Dermis blood vessel endothelial cell (primary cell): ENCODE results near the gene PREX1. TPM values are rescaled to one million over a fixed set of nuclear protein-coding genes. Genes with fewer than 3 reads are reported as not detected.

Source experiments
- DNase-seq: peaks from one replicate; pipeline ENCODE4 v3.0.0; 2010
- total RNA-seq: library from RNA; depleted of rRNA; stranded (reverse); fragments of >200 nt; gene quantifications from 2 replicates; pipeline ENCODE4 v1.2.3, GENCODE V29; 2014

The PREX1 gene
- total RNA-seq, 1 donor from 2014 or later: 63.1 TPM

DNA sequence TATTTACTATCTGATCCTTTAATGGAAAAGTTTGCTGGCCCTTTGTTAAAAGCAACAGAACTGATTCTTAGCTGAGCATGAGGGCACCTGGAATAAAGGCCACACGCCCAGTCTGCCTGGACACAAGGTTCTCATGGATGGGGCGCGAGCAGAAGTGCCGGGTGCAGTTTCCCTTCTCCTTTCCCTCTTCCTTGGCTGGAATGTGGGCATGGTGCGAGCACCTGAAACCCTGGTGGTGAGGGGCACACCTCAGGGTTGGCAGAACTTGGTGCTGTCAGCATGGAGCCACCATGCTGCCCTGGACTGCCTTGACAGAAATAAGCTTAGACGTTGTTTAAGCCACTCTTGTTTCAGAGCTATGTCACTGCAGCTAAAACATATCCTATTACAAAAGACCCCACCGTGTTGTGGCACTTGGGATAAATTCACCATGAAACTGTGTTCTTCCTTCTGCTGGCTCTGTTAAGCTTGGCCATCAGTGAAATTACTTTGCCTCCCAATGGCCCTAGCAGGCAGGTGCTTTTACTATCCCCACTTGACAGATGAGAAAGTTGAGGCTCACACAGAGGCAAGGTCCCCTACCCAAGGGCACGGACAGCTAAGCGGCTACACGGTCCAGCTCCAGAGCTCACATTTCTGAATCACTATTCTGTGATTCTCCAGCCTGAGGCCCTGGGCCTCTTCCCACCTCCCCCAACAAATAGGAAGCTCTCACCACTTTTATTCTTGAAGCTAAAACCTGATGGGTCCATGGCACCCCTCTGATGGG is 115.9 kb downstream of the PREX1 start:
- no peak for DNase-seq

DNA sequence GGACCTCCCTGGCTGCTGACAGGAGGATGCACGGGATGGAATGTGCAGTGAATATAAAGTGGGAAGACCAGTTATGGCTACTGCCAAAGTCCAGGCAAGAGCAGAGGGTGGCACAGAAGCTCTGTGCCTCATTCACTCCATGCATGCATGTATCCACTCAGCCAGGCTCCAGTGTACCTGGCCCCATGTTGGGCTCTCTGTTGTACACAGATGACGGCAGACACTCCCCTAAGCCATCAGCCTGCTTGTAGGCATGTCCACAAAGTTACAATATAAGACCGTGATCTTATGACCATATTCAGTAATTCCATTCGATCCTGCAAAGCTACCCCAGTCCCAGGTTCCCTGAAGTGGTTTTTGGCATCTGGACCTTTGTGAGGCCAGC is 116.8 kb downstream of the PREX1 start:
- no peak for DNase-seq

DNA sequence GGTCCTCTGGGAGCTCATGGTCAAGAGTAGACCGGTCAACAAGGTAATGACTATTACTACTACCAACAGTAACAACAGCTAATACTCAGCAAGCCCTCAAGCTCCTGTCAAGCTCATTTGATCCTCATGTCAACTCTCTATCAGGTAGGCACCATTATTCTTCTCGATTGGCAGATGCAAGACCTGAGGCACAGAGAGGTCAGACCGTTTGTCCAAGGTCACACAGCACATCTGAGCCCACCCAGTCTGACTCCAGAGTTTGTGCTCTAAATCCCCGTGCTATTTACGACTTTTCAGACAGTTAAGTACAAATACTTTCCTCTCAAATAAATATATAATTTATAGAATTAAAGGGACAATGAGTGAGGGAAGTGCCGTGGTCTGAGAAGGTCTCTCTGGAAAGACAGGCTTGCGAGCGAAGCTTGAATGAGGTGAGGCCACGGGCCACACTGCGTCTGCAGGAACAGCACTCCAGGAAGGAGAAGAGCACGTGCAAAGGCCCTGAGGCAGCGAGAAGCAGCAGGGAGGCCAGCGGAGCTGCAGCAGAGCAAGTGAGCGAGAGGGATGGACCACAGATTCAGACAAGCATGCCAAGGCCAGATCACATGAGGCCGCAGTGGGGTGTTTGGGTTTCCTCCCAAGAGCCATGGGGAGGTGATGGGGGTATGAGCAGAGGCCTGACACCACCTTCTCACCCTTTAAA is 117.3 kb downstream of the PREX1 start:
- DNase-seq: no peak

DNA sequence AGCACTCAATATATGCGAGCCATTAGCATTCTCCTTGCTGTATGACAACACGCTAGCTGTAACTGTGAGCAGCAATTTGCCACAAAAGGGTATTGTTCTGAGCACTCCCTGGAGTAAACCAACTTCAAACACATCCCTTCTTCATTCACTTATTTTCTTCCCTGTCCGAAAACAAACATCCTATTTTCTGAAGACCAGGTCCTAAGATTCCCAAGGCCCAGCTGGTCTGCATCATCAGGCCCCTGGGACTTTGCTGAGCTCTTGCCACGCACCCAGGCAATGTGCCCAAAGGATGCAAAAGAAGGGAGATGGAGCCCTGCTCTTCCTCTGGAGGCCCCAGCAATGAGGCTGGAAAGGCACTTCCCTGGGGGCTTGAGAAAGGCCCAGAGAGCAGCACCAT is 118.1 kb downstream of the PREX1 start:
- no peak for DNase-seq

DNA sequence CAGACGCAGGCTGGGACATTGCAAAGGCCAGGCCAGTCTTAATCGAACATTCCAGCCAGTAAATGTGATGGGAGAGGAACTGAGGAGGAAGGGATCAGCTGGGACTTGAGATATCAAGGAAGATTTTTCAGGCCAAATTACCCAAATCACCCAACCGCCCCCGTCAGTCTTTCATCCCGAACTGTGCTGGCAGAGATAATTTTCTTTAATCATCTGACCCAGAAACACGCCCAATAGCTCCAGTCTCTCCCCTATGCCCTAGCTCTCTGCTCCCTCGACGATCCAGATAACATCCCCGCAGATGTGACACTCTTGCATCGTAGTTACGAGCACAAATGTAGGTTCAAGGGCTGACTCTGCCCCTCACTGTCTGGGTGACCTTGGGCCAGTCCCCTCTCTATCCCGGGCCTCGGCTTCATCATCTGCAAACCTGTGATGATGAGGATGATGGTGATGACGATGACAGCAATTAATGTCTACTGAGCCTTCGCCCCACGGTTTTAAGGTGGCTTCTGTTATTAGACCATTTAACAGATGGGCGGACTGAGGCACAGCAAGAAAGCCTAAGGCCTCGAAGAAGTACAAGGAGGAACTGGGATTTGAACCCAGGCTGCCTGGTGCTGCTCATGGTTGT is 118.6 kb downstream of the PREX1 start:
- DNase-seq: no peak

DNA sequence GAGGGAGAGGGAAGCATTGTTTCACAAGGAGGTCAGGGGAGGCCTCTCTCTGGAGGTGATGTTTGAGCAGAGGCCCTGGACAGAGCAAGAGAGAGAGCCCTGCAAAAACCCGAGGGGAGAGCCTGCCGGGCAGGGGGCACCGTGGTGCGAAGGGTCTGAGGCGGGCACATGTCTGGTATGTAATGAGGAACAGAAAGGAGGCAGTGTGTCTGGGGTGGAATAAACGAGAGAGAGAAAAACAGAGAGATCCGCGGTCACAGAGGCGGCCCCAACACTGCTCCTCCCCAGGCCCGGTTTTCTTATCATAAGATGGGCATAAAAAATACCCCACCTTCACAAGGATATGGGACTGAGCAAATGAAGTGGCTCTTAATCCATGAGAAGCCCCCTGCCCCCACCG is 119.2 kb downstream of the PREX1 start:
- no peak for DNase-seq

DNA sequence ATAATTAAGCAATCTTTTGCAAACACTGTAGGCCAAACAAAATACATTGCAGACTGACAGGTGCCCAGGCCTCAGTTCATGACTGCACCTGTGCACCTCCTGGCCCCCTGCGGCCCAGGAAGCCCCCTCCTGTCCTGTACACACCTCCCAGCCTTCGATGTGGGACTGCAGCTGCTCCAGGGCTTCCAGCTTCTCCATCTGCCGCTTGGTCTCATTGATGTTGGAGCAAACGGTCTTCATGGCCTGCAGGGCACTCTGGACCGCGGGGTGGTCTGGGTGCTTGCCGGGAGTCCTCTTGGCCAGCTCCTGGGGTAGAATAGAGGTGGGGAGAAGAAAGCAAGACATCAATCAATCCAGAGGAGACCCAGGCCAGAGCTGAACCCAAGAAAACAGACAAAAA is 119.7 kb downstream of the PREX1 start:
- DNase-seq: no peak

DNA sequence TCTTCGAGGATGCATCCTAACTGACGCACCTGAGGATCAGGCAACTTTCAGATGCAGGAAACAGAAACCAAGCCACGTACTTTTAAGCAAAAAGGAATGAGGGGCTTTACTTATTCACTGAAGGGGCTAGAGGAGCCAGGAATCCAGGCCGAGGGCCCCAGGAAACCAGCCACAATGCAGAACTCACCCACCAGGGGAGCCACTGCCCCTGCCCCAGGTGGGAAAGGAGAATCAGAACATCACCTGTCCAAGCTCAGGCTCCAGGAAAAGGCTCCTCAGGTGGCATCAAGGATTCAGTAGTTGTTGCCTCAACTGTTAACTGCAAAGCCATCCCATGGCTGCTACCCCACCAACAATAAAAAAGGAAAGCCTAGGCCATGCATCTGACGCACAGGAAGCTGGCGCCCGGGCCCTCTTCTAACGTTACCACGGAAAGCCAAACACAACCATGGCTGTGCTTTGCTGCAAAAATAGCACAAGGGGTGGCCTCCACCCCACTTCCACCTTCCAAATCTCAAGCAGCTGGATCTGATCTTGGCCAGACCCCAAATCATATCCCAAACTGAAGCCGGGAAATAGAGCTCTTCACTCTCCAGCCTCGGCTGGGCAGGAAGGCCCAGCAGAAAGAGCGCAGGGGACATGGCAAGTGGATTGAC is 121.0 kb downstream of the PREX1 start:
- DNase-seq: no peak

DNA sequence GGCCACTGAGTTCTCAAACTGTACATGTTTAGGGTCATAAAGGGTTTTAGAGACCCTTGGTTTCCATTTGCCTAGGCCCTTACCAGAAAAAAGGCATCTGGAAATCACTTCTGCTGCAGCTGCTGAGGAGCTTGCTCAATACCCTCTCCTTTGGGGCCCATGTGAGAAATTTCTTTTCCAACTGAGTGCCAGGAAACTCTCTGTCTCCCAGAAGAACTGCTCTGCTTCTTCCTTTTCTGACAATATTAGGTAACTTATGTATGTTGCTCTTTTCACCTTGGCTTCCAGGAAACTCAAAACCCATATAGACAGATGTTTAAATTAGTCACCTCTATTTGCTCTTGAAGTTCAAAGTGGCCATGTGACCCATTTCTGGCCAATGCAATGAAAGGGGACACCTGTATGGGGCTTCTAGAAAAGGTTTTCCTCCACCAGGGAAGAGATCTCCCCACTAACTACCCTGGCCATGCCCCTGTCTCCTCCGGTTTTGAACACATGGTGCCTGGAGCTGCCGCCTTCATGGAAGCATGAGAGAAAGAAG is 121.6 kb downstream of the PREX1 start:
- DNase-seq: no peak

DNA sequence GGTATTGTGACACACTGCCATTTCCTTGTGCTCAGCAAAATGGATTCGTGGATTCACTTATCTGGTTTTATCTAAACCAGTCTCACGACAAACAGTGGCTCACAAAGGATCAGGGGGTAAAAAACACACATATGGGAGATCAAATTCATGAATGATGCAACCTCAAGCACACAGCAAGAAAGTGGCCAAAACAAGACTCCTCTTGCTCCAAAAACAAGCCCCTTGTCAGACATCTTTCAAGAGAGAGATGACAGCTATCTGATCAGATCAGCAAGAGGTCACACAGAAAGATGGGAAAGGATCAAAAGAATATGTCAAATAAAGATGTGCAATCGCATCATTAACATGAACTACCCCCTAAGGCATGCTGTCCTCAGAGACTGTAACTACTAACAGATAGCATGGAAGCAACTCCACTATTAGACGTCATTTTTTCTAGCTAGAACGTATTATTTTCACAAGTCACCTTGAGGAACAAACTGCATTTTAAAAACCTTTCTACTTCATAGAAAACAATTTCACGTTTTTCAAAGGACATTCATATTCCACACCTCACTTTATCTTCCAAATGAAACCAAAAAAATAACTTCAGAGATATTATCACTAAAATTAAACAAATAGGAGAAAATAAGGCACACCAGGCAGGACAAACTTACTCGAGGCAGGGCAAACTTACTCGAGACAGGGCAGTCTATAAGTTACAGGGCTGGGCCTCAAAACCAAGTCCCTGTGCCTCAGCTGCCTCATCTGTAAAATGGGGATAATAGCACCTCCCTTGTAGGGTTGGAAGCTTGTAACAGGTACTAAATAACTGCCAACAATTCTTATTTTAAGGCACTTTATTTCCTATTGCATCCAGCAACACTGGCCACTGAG is 122.3 kb downstream of the PREX1 start:
- no peak for DNase-seq

DNA sequence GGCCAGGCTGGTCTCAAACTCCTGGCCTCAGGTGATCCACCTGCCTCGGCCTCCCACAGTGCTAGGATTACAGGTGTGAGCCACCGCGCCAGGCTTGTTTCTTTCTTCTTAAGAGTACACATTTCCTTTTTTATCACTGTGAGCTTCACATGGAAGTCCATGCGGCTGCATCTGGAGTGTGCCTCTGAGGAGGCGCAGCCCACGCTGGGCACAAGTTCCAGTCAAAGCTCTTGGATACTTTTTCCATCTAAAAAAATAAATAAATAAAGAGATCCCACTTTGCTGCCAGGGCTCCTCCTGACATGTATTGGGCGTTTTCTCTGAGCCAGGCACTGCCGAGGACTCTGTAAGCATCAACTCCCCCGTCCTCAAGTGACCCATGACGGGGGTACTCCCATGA is 123.0 kb downstream of the PREX1 start:
- DNase-seq: no peak

DNA sequence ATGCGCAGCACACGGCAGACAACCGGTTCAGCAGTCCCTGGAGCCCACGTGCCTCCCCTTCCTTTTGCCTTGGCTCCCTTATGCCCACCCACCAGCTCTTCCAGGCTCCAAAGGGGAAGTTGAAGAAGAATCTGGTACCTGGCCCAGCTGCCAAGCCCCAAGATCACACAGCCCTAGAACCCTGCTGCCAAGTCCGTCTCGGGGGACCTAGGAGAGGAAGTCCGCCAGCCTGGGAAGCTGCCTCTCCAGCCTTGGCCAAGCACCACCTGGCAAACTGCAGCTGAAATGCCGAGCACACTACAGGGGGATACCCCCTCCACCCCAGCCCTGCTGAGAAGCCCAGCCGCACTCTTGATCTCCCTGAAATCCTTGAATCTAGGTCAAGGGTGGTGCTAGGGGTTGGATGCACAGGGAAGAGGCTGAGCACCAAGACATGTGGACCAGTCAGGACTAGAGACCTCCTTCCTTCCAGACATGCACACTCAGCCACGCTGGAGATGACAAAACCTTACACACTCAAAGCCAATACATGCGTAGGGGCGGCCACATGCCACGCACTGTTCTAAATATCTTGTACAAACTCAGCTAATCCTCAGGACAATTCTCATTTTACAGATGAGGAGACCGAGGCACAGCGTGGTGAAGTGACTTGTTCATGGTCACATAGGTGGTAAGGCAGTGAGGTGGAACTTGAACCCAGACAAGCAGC is 124.1 kb downstream of the PREX1 start:
- no peak for DNase-seq

DNA sequence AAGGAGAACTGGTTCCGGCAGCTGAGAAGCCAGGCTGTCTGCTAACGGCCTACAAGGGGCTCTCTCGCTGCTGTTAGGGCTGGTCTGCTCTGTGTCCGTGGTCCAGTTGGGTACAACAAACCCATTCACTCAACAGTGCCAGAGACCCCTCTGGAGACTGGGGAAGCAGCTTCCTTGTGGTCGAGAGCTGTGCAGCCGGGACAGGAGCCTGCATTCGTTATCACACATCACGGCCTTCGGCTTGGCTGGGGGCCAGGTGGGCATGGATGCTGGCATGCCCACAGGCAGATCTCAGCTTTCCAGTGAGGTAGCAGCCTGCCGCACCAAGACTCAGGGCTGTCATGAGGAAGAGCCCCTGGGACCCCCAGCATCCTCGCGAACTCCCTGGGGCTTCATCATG is 124.7 kb downstream of the PREX1 start:
- DNase-seq: no peak

DNA sequence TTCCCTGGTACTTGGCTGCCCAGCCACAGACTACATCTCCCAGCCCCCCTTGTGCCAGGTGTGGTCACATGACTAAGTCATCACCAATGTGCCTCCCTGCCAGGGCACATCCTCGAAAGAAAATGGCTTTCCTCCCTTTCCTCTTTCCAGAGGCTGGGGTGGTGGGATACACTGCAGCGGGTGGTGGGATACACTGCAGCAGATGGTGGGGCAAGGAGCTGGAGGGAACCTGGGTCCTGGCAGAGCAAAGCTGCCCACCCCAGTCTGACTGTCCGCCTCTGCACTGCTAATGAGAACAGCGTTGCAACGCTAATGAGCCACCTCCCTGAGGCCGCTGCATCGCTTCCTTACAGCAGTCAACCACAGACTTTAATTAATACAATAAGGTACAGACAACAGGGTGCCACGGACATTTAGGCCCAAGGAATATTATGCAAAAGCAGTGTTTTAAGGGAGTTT is 125.3 kb downstream of the PREX1 start:
- no peak for DNase-seq

DNA sequence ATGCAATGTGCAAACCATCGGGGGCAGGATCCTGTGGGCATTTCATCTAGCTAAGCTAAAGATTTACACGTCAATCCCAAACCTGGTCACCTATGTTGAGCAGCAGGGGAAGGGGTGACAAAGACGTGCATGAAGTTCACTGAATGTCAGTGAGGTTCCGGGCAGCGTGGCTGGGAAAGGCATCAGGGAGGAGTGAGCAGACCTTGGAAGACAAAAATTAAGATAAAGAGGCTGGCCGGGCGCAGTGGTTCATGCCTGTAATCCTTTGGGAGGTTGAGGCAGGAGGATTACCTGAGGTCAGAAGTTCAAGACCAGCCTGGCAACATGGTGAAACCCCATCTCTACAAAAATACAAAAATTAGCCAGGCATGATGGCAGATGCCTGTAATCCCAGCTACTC is 126.1 kb downstream of the PREX1 start:
- no peak for DNase-seq

DNA sequence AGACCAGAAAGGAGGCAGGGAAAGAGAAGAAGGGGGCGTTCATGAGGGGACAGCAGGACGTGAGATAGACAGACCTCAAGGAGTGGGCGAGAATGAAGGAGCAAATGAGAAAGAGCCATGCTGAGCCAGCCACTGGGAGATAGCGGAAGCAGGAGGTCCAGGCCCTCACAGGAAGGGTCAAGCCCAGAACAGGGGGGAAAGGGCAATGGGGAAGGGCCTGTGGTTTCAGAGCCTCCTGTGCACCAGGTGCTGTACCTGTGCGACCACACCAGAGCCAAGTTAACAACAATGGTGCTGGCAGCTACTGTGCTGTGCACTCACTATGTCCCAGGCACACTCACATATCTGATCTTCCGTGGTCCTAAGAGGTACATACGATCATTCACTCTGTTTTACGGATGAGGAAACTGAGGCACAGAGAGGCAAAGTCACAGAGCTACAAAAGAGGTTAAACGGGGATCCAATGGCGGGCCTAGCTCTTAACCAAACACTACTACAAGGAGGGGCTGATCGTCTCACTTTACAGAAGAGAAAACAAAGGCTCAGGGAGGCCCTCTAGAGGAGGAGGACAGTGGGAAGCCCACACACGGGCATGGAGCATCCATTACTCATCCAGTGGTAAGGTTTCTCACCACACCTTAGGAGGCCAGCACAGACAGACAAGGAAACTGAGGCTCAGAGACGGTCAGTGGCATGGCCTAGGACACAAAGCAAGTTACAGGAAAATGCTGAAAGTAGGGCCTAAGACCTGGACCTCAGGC is 129.1 kb downstream of the PREX1 start:
- DNase-seq: peak; percentile 35

DNA sequence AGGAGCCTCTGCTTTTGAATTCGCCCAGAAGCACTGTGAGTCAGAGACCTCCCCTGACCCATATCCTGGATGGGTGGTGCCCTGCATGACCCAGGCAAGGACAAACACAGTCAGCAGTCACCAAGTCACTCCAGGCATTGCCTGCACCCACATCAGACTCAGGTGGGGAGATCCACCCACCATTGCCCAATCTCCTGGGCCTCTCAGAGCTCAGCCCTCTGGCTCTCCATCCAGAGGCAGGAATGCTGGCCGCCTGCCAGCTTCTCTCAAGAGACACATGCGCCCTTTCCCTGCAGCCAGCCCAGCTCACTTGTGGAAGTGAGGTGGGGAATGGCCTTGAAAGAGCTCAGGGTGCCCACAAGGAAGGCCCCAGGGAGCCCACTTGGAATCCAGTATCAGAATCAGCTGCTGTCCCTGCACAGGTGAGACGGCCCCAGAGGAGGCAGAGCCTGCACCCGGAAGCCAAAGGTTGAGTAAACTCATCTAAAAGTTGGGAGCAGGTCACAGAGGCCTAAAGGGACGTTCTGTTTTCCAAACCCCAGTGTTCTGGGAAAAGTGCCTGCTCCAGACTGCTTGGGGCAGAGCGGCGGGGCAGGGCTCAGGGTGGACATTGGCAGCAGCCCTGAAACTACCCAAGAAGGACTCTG is 129.8 kb downstream of the PREX1 start:
- DNase-seq: peak; percentile 67

DNA sequence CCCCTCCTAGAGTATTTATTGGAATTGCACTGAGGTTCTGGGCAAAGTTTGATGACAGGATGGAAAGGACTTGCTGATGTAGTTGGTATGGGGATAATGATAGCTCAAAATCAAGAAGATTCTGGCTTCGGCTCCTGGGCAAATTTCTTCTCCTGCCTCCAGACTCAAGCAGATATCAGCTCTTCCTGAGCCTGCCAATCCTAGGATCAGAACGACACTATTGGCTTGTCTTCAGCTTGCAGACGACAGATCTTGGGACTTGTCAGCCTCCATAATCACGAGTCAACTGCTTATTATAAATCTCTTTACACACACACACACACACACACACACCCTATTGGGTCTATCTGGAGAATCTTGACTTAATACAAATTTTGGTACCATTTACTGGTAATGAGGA is 131.1 kb downstream of the PREX1 start:
- DNase-seq: no peak

DNA sequence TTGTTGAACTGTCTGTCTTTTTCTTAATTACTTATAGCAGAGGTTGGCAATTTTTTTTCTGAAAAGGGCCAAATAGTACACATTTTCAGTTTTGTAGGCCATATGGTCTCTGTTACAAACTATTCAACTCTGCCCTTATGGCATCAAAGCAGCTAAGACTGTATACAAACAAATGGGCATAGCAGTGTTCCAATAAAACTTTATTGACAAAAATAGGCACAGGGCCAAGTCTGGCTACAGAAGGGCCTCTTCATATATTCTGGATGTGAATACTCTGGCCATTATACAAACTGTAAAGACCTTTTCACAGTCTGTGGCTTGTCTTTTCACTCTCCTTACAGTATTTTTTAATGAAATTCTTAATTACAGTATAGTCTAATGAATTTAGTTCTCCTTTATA is 132.1 kb downstream of the PREX1 start:
- DNase-seq: no peak

DNA sequence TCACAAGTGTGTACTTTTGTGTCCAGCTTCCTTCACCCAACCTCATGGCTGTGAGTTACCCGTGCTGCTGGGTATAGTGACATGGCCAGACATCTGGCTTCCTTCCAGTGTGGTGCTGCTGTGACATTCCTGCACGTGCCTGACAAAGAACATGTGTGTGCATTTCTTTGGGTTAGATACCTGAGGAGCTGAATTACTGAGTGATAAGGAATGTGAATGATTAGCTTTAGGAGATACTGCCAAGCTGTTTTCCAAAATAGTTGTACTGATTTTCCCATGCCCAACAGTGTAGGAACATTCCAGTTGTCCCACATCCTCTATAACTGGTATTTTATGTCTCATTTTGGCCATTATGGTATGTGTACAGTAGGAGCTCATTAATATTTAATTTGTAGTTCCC is 132.5 kb downstream of the PREX1 start:
- DNase-seq: no peak
